Stimulated activated CD4-positive, alpha-beta T cell treated with anti-CD3 and anti-CD28 coated beads, Interleukin-15, amount 100 ng/mL, for 48 hours (primary cell): ENCODE measurements around the gene TJP2.
"Not testable (repeated sequence)": the region's sequence is repeated elsewhere in the genome, so short reads cannot be mapped to it uniquely, and the experiment has no call there.

Experiments used
- DNase-seq, 2 donors: peaks; one replicate each; pipeline ENCODE4 v3.0.0-alpha.2; 2020; ENCODE audit warnings: low read depth in 2 of 2

The TJP2 gene

DNA sequence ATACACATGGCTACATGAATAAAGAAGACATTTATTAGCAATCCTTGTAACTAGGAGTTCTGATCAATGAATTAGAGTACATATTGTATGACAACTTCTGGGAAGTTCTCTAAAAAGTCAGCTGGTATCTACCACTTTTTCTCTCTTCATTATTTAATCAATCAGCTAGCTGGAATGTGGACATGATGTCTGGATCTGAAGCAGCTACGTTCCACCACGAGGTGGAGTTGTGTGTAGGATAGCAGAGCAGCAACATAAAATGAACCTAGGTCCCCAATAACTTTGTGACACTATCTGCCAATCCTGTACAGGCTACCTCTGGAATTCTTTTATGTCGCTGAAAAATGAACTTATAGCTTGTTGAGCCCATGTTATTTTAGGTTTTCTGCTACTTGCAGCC lies 118.0 kb downstream of the TJP2 start:
- no peak for DNase-seq

DNA sequence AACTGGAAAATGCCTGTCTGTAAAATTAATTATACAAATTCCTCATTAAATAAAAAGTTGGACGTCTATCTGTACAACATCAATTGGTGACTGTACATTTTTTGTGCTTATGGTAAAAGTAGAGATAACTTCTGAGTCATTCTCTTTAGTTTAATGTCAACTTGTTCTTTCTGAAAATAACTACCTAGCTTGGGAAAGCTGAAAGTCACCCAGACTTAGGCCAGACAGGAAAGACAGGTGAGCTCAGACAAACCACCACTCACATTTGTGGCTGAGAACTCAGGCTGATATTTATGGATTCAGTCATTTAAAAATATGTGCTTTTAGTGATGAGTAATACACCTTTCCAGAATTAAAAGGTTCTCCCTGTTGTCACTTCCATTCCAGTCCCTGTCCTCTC lies 119.1 kb downstream of the TJP2 start:
- no peak for DNase-seq

DNA sequence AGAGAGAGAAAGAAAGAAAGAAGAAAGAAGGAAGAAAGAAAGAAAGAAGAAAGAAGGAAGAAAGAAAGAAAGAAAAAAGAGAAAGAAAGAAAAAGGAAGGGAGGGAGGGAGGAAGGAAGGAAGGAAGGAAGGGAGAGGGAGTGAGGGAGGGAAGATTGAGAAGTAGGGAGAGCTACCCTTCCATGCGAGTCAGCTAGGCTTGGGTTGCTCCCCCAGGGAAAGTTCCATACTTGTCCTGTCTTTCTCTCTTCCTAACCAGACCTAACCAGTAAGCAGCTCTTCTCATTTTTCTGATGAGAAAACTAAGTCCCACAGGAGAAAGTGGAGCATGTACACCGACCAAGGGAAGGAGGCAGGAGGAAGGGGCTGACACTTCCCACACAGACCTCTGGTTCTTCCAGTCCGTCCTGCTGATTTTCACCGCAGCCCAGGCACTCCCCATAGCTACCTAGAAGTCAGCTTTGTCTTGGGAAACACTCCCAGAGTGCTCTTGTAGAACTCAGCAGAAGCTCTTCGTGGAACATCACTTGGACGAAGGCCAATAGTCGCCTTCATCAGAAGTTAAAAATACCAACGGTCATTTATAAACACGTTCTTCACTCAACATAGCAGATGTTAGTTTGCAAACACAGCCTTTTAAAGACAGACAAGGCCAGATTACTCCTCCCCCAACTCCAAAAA lies 121.9 kb downstream of the TJP2 start:
- DNase-seq = no peak

DNA sequence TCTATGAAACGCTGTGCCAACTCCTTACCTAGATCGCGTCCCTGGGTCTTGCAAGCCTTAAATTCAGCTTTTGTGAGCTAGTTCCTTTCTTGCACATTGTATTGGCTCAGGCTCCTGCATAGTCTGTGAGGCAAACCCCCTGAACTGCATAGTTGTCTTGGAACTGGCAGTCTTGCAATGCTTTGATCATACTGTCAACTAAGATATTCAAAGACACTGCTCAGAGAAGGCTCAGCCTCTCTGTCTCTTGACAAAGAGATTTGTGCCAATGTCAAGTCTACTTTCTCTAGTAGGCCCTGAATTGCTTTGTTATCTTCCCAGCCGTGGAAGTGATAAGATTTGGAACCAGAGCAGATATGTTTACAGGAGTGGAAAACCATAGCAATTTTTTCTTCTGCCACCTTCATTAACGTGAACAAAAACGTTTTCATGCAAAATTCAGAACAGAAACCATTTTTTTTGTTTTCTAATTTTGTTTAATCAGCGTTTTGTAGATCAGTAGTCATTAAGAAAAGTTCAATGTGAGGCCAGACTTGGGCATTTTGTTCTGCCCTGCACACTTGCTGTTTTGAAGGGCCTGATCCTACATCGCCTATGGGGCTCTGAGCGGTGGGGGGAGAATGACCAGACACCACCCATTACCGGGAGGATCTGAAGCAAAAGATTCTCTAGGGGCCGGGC lies 123.4 kb downstream of the TJP2 start:
- DNase-seq = no peak

DNA sequence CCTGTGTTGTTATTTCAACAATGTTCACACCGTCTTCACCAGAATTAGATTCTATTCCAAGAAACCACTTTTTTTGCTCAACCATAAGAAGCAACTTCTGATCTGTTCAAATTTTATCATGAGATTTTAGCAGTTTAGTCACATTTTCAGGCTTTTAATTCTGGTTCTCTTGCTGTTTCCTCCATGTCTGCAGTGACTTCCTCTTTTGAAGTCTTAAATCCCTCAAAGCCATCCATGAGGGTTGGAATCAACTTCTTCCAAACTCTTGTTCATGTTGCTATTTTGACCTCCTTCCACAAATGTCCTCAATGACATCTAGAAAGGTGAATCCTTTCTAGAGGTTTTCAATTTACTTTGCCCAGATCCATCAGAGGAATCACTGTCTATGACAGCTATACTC lies 125.2 kb downstream of the TJP2 start:
- DNase-seq = no peak

DNA sequence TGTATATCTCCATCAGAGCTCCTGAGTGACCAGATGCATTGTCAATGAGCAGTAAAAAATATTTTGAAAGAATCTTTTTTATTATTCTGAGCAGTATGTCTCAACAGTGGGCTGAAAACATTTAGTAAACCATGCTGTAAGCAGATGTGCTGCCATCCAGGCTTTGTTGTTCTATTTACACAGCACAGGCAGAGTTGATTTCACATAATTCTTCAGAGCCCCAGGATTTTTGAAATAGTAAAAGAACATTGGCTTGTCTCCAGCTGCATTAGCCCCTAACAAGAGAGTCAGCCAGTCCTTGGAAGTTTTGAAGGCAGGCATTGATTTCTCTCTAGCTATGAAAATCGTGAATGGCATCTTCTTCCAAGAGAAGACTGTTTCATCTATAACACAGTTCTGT lies 125.7 kb downstream of the TJP2 start:
- no peak for DNase-seq

DNA sequence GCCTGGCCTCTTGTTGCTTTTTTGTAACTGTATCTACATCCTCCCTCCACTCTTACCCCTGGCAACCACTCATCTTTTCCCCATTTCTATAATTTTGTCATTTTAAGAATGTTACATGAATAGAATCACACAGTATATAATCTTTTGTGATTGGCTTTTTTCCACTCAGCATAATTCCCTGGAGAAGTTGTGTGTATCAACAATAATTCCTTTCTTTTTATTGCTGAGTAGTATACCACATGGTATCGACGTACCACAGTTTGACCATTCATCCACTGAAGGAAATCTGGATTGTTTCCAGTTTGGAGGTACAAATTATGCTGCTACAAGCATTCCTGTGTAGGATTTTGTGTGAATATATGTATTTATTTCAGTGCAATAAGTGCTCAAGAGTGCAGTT lies 129.3 kb downstream of the TJP2 start:
- DNase-seq = no peak

DNA sequence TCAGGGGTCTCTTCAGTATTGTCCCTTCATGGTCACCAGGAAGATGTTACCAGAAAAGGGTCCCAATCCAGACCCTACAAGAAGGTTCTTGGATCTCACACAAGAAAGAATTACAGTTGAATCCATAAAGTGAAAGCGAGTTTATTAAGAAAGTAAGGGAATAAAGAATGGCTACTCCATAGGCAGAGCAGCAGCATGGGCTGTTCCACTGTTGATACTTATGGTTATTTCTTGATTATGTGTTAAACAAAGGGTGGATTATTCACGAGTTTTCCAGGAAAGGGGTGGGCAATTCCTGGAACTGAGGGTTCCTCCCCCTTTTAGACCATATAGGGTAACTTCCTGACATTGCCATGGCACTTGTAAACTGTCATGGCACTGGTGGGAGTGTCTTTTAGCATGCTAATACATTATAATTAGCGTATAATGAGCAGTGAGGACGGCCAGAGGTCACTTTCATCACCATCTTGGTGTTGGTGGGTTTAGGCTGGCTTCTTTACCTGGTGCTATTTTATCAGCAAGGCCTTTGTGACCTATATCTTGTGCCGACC lies 132.9 kb downstream of the TJP2 start:
- not testable (repeated sequence) for DNase-seq

DNA sequence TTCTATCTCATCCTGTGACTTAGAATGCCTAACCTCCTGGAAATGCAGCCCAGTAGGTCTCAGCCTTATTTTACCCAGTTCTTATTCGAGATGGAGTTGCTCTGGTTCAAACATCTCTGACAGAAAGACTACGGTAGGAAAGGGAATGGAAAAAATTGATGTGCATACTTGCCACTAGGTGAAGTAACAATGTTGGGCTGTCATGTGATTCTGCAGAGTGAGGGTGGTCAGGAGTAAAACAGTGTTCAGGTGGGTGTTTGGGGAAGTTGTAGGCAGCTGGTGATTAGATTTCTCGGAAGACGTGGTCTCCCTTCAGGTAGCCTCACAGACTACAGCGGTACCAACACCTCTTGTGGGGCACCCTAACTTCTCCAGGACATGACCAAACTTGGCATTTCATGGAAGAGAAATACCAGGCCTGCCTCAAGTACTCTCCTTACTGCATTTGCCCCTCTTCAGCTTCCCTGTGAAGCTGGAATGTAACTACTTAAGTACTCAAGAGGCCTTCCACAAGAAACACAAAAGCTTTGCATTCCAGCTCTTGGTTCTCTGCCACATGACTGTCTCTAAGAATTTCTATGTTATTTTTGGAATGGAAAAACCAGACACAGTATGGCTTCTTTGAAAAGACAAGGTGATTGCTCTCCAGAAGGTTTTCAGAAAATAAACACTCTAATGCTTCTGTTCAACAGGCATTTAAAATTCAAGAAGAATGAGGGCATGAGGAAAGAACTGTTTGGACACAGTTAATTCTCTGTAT lies 133.5 kb downstream of the TJP2 start:
- no peak for DNase-seq

DNA sequence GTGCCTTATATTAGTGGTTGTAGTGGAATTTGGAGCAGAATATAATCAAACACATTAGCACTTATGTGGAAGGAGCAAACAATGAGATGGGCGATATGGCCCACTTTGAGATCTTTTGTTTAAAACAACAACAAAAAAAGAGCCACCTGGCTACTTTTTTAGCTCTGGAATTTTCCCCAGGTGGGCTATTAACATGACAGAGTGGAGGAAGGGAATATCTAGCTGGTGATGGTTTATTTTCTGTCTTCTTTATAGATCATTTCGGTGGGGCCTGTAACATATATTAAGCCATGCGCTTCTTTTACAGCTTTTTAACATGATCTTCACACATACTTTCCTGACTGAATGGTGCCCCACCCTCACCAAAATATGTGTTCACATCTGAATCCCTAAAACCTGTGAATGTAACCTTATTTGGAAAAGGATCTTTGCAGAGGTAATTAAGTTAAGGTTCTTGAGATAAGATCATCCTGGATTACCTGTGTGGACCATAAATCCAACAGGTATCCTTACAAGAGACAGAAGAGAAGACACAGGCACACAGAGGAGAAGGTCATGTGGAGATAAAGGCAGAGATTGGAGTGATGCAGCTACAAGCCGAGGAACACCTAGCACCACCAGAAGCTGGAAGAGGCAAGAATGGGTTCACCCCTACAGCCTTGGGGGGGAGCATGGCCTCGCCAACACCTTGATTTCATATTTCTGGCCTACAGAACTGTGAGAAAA lies 134.3 kb downstream of the TJP2 start:
- no peak for DNase-seq

DNA sequence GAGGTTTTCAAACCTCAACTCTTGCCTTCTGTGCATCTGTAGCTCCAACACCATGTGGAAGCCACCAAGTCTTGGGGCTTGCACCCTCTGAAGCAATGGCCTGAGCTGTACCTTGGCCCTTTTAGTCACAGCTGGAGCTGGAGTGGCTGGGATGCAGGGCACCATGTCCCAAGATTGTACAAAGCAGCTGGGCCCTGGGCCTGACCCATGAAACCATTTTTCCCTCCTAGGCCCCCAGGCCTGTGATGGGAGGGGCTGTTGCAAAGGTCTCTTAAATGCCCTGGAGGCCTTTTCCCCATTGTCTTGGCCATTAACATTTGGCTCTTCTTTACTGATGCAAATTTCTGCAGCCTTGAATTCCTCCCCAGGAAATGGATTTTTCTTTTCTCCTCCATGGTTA lies 139.1 kb downstream of the TJP2 start:
- no peak for DNase-seq

DNA sequence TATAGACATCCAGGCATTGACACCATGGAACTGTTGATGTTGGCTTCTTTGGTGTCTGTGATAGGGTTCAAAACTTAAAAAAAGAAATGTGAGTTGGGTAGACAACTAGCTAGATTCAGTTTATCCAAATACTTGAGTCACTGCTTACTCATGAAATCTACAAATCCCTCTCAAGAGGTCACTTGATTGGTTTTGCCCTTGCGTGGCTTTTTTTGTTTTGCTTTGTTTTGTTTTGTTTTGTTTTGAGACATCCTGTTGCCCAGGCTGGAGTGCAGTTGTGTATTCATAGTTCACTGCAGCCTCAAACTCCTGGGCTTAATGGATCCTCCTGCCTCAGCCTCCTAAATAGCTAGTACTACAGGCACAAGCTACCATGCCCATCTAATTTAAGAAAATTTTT lies 140.5 kb downstream of the TJP2 start:
- DNase-seq = no peak

DNA sequence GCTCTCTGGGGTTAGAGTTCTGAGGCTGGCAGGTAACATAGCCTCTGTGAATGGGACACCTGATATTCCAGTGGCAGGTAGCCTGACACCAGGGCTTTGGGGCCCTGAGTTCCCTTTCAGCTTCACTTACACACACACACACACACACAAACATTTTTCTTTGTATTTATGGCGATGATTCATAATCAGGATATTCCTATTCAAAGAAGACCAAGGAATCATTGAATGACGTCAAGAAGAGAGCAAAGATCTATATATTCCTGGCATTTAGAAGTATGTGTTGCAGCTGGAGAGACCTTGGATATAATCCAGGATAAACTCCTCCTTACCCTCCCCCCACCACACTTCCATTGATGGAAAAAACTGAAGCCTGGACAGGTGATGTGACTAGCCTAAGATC lies 143.0 kb downstream of the TJP2 start:
- DNase-seq = no peak

DNA sequence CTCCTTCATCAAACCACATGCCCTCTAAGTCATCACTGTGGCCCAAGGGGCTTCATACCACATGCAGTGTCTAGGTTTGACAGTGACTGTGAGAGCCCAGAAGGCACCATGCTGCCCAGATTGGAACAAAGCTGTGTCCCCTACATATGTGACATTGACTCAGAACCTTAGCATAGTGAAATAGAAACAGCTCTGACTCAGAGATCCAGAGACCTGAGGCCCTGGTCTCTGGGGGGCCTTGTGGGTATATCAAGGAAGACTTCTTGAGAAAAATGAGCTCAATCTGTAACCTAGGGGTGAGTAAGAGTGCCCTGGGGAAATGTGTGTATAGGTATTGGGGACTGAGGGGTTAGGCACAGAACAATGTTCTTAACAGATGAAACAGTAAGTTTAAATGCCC lies 143.8 kb downstream of the TJP2 start:
- peak; percentile 17 to 26 for DNase-seq

DNA sequence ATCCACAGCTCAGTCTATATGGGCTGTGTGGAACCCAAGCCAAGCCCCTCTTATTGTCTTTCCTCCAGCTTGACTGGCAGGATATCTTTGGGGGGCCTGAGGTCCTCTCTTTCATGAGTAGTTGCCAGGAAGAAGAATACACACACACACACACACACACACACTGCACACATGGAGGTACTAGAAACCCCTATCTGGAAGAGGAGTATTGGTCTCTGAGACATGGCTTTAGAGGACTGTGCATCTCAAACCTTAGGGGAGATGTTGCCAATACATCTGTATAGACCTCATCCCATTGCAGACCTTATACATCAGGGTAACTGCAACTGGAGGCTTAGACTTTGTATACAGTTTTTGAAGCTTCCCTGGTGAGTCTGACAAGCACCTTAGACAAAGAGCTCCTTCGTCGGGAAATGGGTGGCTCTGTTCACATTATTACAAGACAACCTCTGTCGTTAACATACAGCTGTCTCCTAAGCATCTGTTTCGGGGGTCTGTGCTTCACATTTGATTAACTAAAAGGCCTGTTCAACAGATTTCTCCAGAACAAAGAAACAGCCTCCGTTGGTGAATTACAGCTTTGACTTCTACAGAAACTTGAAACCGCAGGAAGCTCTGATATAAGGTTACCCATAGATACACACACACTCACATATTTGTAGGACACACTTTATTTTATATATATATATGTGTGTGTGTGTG lies 145.4 kb downstream of the TJP2 start:
- DNase-seq = no peak

DNA sequence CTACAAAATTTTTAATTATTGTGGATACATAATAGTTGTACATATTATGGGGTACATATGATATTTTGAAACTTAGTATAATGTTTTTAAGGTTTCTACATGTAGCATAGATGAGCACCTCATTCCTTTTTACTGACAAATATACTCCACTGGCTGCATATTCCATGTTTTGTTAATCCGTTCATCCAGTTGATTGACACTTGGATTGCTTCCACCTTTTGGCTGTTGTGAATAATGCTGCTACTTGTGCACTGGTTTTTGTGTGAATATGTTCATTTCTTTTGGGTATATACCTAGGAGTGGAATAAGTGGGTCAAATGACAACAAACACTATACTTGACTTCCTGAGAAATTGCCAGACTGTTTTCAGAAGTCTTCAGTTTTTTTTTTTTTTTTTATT lies 148.2 kb downstream of the TJP2 start:
- DNase-seq = no peak

DNA sequence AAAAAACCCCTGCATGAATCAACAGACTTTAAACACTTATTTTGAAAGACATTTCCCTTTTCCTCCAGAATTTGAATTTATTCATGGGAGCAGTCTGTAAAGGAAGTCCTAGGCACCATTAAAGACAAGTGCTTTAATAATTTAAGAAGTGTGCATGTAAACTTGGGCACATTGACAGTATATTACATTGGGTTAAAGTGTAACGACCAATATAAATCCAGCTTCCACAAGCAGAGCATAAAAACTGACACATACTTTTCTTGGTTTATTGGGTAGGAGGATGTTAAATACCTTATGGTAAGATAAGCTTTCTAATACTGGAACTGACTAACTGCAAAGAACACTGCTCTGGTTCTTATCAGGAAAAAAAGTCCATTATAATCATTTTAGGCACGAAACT lies 149.8 kb downstream of the TJP2 start:
- DNase-seq = no peak
